Calu3 (cell line): ENCODE measurements around the gene CPEB3. TPM values are rescaled to one million over a fixed set of nuclear protein-coding genes. Genes with fewer than 3 reads are reported as not detected.

Experiments used
- BruUV-seq: library from RNA; stranded (reverse); fragments of 400-500 nt; replicated peaks from 2 replicates; lab custom pipeline; 2021; lab: Mats Ljungman, UMichigan
- CTCF ChIA-PET: fragments of 300-600 bp; sonication (Branson Sonifier 250); formaldehyde crosslinking; loops from one replicate; lab custom pipeline; 2022; ENCODE audit warnings: antibody characterized with exemption; lab: Charles Lee
- DNase-seq: peaks from one replicate; pipeline ENCODE4 v3.0.0; 2022
- H3K27ac Mint-ChIP-seq: one replicate; pipeline ENCODE4 v1.8.0; 2022; ENCODE audit warnings: mixed read lengths; ENCODE audit not compliant: unreplicated experiment
- H3K27me3 Mint-ChIP-seq: one replicate; pipeline ENCODE4 v1.8.0; 2022; ENCODE audit warnings: mixed read lengths; ENCODE audit not compliant: unreplicated experiment
- H3K36me3 Mint-ChIP-seq: one replicate; pipeline ENCODE4 v1.8.0; 2022; ENCODE audit warnings: mild to moderate bottlenecking, moderate library complexity, mixed read lengths; ENCODE audit not compliant: insufficient read depth, unreplicated experiment
- H3K4me1 Mint-ChIP-seq: one replicate; pipeline ENCODE4 v1.8.0; 2022; ENCODE audit warnings: mild to moderate bottlenecking, low read depth, mixed read lengths; ENCODE audit not compliant: unreplicated experiment
- H3K4me3 Mint-ChIP-seq: one replicate; pipeline ENCODE4 v1.8.0; 2022; ENCODE audit warnings: mild to moderate bottlenecking, low read depth, moderate library complexity, mixed read lengths; ENCODE audit not compliant: unreplicated experiment
- H3K9me3 Mint-ChIP-seq: one replicate; pipeline ENCODE4 v1.8.0; 2022; ENCODE audit warnings: low read depth, mixed read lengths; ENCODE audit not compliant: unreplicated experiment
- CTCF ChIP-seq: fragments of 200-600 bp; IDR thresholded peaks from one replicate; pipeline ENCODE4 v1.8.0; 2022; ENCODE audit warnings: antibody characterized with exemption; ENCODE audit not compliant: unreplicated experiment
- intact Hi-C: fragments of 100-400 bp; cut with micrococcal nuclease; formaldehyde crosslinking; loops from one replicate; pipeline ENCODE4 v1.10.0; 2022; ENCODE audit not compliant: unreplicated experiment
- total RNA-seq: library from RNA; stranded (reverse); gene quantifications from 2 replicates; pipeline ENCODE4 v1.2.3, GENCODE V29; 2022

The CPEB3 gene
- total RNA-seq, 1 experiment from 2014 or later: 2.8 TPM

DNA sequence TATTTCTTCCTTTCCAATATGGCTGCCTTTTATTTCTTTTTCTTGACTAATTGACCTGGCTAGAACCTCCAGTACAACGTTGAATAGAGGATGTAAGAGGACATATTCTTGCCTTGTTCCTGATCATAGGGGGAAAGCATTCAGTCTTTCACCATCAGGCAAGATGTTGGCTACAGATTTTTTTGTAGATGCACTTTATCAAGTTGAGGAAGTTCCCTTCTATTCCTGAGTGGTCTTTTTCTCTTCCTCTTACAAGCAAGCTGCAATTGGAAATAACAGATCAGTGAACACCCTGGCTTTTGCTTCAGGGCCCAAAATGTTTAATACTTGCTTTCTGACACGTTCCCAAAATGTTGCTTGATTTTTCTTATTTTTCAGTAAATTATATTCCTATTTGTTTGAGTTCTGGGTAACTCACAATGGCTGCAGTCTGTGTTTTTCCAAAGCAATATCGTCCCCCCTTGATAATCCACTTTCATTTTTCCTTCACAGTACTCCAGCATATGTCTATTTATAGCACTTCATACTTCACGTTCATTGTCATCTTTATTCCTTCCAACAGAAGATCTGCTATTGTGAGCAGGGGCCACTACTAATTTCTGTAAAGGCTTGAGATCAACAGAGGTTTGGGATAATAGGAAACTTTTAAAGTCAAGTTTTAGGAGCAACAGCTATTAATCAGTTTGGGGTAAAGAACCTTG is 11.7 kb downstream of the CPEB3 start:
- H3K4me1 Mint-ChIP-seq: no peaks in the 10 kb centered on the region
- BruUV-seq: no TSS peak
- CTCF ChIA-PET: no interaction called here

GRCh38 chr10:92274071-92274470 is 16.8 kb downstream of the CPEB3 start:
- Mint-ChIP-seq H3K9me3 (no peaks in the 10 kb centered on the region), H3K4me1 (no peaks in the 10 kb centered on the region), H3K27ac (no peak overlapping the region), H3K4me3 (no peak overlapping the region), H3K27me3 (no peaks in the 10 kb centered on the region), H3K36me3 (no peaks in the 10 kb centered on the region)
- no peak for TF ChIP-seq CTCF
- DNase-seq: no peak
- no TSS peak for BruUV-seq
- CTCF ChIA-PET: no interaction called here
- intact Hi-C loops: no loop called here

More for the DNA sequence above, 11.7 kb downstream of the CPEB3 start:
- no peak for DNase-seq
- no peaks in the 10 kb centered on the region for H3K36me3 Mint-ChIP-seq
- H3K9me3 Mint-ChIP-seq: no peaks in the 10 kb centered on the region
- H3K27ac Mint-ChIP-seq: no peak overlapping the region
- no peak overlapping the region for H3K4me3 Mint-ChIP-seq
- intact Hi-C loops: no loop called here
- TF ChIP-seq CTCF: no peak
- H3K27me3 Mint-ChIP-seq: no peaks in the 10 kb centered on the region

DNA sequence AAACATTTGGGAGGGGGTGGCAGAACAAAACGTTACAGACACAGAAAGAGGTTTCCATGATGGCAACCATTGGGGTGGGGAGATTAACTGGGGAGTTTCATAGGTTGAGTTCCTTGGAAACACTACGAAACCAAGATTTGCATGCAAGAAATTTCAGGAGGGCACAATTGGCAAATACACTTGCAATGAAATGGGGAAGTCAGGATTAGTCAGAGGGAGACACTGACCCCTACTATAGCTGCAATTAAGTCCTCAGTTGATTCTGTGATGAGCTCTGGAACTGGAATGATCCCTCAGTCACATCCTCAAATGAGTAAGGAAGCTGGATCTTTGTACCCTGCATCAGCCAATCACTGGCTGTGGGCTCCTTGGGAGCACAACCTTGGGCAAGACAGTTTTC is 22.1 kb downstream of the CPEB3 start:
- Mint-ChIP-seq H3K9me3 (no peaks in the 10 kb centered on the region), H3K36me3 (no peaks in the 10 kb centered on the region), H3K4me3 (no peak overlapping the region), H3K4me1 (peaks cover 9% of the 10 kb centered on the region), H3K27me3 (no peaks in the 10 kb centered on the region), H3K27ac (no peak overlapping the region)
- CTCF ChIA-PET: no interaction called here
- BruUV-seq: no TSS peak
- no peak for TF ChIP-seq CTCF
- intact Hi-C loops: no loop called here
- DNase-seq: no peak

DNA sequence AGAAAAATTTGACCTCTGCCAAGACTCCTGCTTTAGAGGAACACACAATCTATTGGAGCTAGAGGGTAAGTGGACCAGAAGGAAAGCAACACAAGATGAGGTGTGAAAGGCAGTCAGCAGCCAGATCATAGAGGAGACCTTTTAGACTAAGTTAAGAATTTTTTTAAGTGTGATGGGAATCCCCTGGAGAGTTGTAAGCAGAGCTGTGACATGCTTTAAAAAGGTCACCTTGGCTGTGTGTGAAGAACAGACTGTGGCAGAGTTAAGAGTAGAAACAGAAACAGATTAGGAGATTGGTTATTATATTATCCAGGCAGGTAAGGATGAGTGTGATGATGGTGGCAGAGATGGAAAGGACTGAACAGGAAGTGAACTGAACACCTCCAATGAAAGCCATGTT is 23.5 kb downstream of the CPEB3 start:
- no TSS peak for BruUV-seq
- CTCF ChIA-PET: interaction anchor here (0.5 kb wide), 1 partner anchor 63 kb away, joined by 4 read pairs; no protein-coding TSS in a partner anchor
- H3K27ac Mint-ChIP-seq: no peak overlapping the region
- peaks cover 9% of the 10 kb centered on the region for H3K4me1 Mint-ChIP-seq
- no peak overlapping the region for H3K4me3 Mint-ChIP-seq
- no peak for DNase-seq
- no peak for TF ChIP-seq CTCF
- no peaks in the 10 kb centered on the region for H3K27me3 Mint-ChIP-seq
- no peaks in the 10 kb centered on the region for H3K36me3 Mint-ChIP-seq
- no peaks in the 10 kb centered on the region for H3K9me3 Mint-ChIP-seq
- intact Hi-C loops: no loop called here
